Adrenal gland (tissue), 12 donors: ENCODE results near the gene VSIG2. TPM values are rescaled to one million over a fixed set of nuclear protein-coding genes. Genes with fewer than 3 reads are reported as not detected.

Source experiments
- DNase-seq, 7 donors: peaks; one replicate each; pipeline ENCODE4 v3.0.0-alpha.2; 2019 to 2020
- H3K27ac ChIP-seq, 5 donors: fragments of 200-600 bp; sonication (generic) in 4 of 5; 1 replicate in 3 of 5; 2 replicates in 2 of 5; pipeline versions ENCODE4 v1.5.1 to v1.8.0; 2016 to 2020; ENCODE audit warnings: mild to moderate bottlenecking in 1 of 5
- H3K27me3 ChIP-seq: fragments of 200-600 bp; 2 replicates; pipeline ENCODE4 v1.8.0; 2021
- H3K36me3 ChIP-seq, 2 donors: fragments of 200-600 bp; replicated peaks in 1 of 2; 1 replicate in 1 of 2; 2 replicates in 1 of 2; pipeline versions ENCODE4 v1.5.1 to v1.8.0; 2018 to 2022
- H3K4me1 ChIP-seq, 2 donors: fragments of 200-600 bp; replicated peaks in 1 of 2; 1 replicate in 1 of 2; 2 replicates in 1 of 2; pipeline versions ENCODE4 v1.5.1 to v1.8.0; 2018 to 2021
- H3K4me3 ChIP-seq, 4 donors: fragments of 200-600 bp; sonication (generic) in 3 of 4; one replicate each; pipeline ENCODE4 v1.5.1; 2016 to 2018
- H3K9me3 ChIP-seq, 3 donors: fragments of 200-600 bp; sonication (generic) in 1 of 3; replicated peaks in 1 of 3; 1 replicate in 2 of 3; 2 replicates in 1 of 3; pipeline versions ENCODE4 v1.5.1 to v1.8.0; 2016 to 2021
- CTCF ChIP-seq, 6 experiments: fragments of 450-650 bp in 4 of 6; fragments of 200-600 bp in 2 of 6; sonication (generic) in 1 of 6; IDR thresholded peaks; 1 replicate in 5 of 6; 2 replicates in 1 of 6; pipeline versions ENCODE4 v1.5.1 to v1.8.0; 2016 to 2021; ENCODE audit warnings: antibody characterized with exemption in 6 of 6, mild to moderate bottlenecking in 2 of 6, moderate library complexity in 1 of 6
- POLR2A ChIP-seq, 2 donors: fragments of 450-650 bp; IDR thresholded peaks; one replicate each; pipeline ENCODE4 v1.6.1; 2017; ENCODE audit warnings: antibody characterized with exemption in 2 of 2, mild to moderate bottlenecking in 2 of 2, moderate library complexity in 1 of 2
- WGBS, 4 donors: extraction: QIAGEN DNeasy Blood & Tissue Kit in 2 of 4; methylation state at CpG; one replicate each; pipeline versions ENCODE4 v1.1.5 to v1.1.7; 2013 to 2017; 5-methylcytosine and 5-hydroxymethylcytosine counted together
- intact Hi-C, 2 donors: fragments of 100-400 bp; cut with DNase I; formaldehyde crosslinking; loops; one replicate each; pipeline versions ENCODE4 v1.14.1 to v1.15.0; 2022 to 2023
- polyA plus RNA-seq, 3 donors: library from polyadenylated mRNA; stranded (reverse); fragments of 200-250 nt in 2 of 3; fragments of 350-450 nt in 1 of 3; fragmentation: Illumina TruSeq in 1 of 3; extraction: RNeasy Lipid Tissue Mini Kit (QIAGEN cat#74804) in 1 of 3; gene quantifications; one replicate each; pipeline ENCODE4 v1.2.3, GENCODE V29; 2013 to 2014
- total RNA-seq, 9 donors: library from RNA; depleted of rRNA in 4 of 9; stranded (reverse); fragments of >200 nt in 4 of 9; fragments of 120-200 nt in 1 of 9; fragmentation: NEBNext Ultra II Directional in 1 of 9; extraction: Animal tissue kit (Norgen Biotek cat#: 25700) in 1 of 9; gene quantifications; one replicate each; pipeline versions ENCODE4 v1.1.0 to v1.2.4, GENCODE V29; 2013 to 2023
- donor health status: healthy with polysubstance abuse.
- donor health status: Bipolar disorder and iron deficiency.
- donor health status: DM: yes; HTN: yes; CAD: no.
- donor health status: DM: no; HTN: no; CAD: no.
- donor health status: DM: no; HTN: no; CAD: no.
- donor health status: DM: yes; HTN: yes; CAD: no.

VSIG2 gene
- total and polyA plus RNA-seq, 12 donors = 0.11 to 2.4 (median 0.48) TPM; not detected in 4

DNA sequence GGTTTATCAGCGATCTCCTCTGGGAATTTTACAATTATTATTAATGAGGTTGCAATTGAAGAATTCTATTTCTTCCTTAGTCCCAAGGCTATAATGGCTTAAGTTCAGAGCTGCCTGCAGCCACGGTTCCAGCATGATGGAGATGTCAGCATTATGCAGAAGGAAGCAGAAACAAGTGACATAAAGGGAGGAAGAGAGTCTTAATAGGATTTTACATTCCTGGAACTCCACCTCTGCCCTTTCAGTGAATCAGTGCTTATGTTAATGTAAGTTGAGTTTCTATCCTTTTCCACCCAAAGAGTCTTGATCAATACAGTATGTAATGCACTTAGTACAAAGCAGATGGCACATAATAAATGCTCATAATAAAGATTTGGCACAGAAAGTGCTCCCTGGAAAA is 23.9 kb downstream of the VSIG2 start:
- DNase-seq = no peak
- intact Hi-C loops = no loop called here
- TF ChIP-seq POLR2A (IDR thresholded peaks at IDR 0.05) = no peak
- no peak for TF ChIP-seq CTCF (IDR thresholded peaks at IDR 0.05)
- no peaks in the 10 kb centered on the region for H3K36me3 ChIP-seq
- no peak overlapping the region for H3K27ac ChIP-seq
- H3K27me3 ChIP-seq = peaks cover 1% of the 10 kb centered on the region
- H3K4me3 ChIP-seq = no peak overlapping the region
- WGBS, 4 donors = 80 to 89% (median 86%) methylated on average over 2 of the region's 2 CpGs
- H3K4me1 ChIP-seq = peaks cover 0 to 9% of the 10 kb centered on the region in 2 donors
- no peaks in the 10 kb centered on the region for H3K9me3 ChIP-seq

- Histone ChIP-seq H3K9me3 (no peaks in the 10 kb centered on the region), H3K4me1 (peaks cover 0 to 9% of the 10 kb centered on the region in 2 donors), H3K4me3 (no peak overlapping the region), H3K36me3 (no peaks in the 10 kb centered on the region), H3K27ac (no peak overlapping the region), H3K27me3 (peaks cover 4% of the 10 kb centered on the region)
- DNase-seq = no peak
- WGBS, 4 donors = 74 to 88% (median 82%) methylated on average over 4 of the region's 4 CpGs
- TF ChIP-seq POLR2A (IDR thresholded peaks at IDR 0.05) (no peak), CTCF (IDR thresholded peaks at IDR 0.05) (no peak)
- intact Hi-C loops = no loop called here
Observed at GRCh38 chr11:124727474-124727873, 24.6 kb downstream of the VSIG2 start.

DNA sequence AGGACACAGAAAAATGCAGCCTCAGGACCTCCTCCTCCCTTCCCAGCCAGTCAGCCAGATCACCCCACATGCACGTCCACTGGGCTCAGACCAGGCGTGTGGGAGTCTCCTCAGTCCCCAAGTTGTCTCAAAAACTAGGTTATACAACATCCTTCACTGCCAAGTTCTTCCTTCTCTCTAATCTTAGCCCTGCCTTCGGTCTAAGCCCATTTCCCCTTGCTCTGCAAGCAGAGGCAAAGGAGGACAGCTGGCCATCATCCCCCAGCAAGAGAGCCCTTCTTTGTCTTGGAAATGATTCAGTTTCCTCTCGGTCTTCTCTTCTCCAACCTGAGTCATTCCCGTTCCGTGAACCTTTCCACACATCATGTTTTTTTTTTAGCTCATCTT is 26.3 kb downstream of the VSIG2 start:
- H3K4me3 ChIP-seq = no peak overlapping the region
- no peak overlapping the region for H3K27ac ChIP-seq
- peaks cover 4% of the 10 kb centered on the region for H3K27me3 ChIP-seq
- H3K36me3 ChIP-seq = no peaks in the 10 kb centered on the region
- no peaks in the 10 kb centered on the region for H3K9me3 ChIP-seq
- peaks cover 0 to 9% of the 10 kb centered on the region in 2 donors for H3K4me1 ChIP-seq
- DNase-seq = no peak
- TF ChIP-seq CTCF (IDR thresholded peaks at IDR 0.05) (no peak), POLR2A (IDR thresholded peaks at IDR 0.05) (no peak)
- WGBS, 4 donors = 19 to 27% (median 20%) methylated on average over 6 of the region's 6 CpGs
- intact Hi-C loops = no loop called here

GRCh38 chr11:124724979-124725718 is 26.9 kb downstream of the VSIG2 start:
- no peak overlapping the region for H3K4me3 ChIP-seq
- no peak for TF ChIP-seq POLR2A (IDR thresholded peaks at IDR 0.05)
- no peak for TF ChIP-seq CTCF (IDR thresholded peaks at IDR 0.05)
- peaks cover 4% of the 10 kb centered on the region for H3K27me3 ChIP-seq
- H3K36me3 ChIP-seq = no peaks in the 10 kb centered on the region
- intact Hi-C loops = no loop called here
- H3K4me1 ChIP-seq = peaks cover 0 to 9% of the 10 kb centered on the region in 2 donors
- no peak for DNase-seq
- H3K9me3 ChIP-seq = no peaks in the 10 kb centered on the region
- H3K27ac ChIP-seq = no peak overlapping the region
- 34 to 45% (median 39%) methylated on average over 14 of the region's 14 CpGs for WGBS, 4 donors
